HG03378 (cell line): Measurements from ENCODE around the gene ZNRF4.
"Not testable (repeated sequence)": the region's sequence is repeated elsewhere in the genome, so short reads cannot be mapped to it uniquely, and the experiment has no call there.

Experiments used
- ATAC-seq: cut with Tn5 transposase; IDR thresholded peaks from one replicate; pipeline ENCODE4 v1.9.1; 2021; ENCODE audit warnings: mild to moderate bottlenecking, moderate library complexity; ENCODE audit not compliant: unreplicated experiment

ZNRF4 gene

GRCh38 chr19:5470264-5470671 lies 15.1 kb downstream of the ZNRF4 start:
- ATAC-seq, result no peak

GRCh38 chr19:5472286-5472685 lies 17.1 kb downstream of the ZNRF4 start:
- no peak for ATAC-seq

GRCh38 chr19:5473646-5474045 lies 18.4 kb downstream of the ZNRF4 start:
- ATAC-seq, result no peak

DNA sequence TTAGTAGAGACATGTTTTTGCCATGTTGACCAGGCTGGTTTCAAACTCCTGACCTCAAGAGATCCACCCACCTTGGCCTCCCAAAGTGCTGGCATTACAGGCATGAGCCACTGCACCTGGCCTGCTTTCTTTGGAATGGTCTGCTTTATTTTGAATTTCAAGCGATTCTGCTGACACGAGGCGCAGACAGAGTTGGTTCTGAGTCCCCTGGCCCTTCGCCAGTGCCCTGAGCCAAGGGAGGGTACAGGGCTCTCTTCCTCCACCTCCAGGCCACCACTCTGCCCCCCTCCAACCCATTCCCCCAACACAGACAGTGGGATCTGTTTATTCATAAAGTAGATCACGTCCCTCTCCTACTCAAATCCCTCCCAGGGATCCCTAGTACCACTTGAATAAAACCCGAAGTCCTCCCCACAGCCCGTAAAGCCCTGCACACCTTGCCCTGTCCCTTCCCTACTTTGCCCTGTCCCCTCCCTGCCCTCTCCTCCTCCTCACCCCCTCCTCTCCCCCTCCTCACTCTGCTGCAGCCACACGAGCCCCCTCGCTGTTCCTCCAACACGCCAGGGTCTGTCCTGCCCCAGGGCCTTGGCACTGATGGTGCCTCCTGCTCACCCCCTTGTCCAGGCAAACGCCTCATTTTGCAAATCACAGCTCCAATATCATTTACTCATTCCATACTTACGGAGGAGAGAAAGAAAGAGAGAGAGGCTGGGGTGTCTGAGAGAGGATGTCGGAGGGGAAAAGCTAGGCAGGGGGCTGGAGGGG lies 22.4 kb downstream of the ZNRF4 start:
- ATAC-seq, result no peak

DNA sequence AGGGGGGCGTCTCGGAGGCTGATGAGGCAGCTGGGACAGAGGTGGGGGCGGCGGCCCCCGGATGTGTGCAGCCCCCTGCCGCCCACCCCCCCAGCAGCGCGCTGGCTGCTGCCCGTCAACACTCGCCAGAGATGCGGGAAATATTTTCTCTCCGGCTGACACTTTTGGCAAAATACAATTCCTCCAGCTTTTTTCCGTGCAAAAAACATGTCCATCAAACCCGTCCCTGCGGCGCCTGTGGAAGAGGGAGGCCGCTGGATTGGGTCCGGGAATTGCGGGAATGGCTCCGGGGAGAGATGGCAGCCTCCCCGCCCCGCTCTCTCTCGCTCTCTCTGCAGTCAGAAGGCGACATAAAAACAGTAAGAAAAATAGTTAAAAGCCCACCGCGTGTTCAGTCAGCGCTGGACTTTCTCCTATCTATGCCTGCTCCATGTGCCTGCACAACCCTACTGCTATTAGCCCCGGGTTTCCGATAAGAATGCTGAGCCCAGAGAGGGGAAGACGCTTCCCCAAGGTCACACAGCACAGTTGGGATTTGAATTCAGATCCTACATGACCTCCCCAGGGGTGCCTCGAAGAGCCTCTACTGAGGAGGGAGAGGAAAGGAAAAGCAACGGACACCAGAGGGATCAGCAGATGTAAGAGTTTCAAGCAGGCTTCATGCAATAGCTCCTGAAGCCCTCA lies 23.2 kb downstream of the ZNRF4 start:
- no peak for ATAC-seq

- ATAC-seq, result no peak
Measured at GRCh38 chr19:5478925-5479588, 23.8 kb downstream of the ZNRF4 start.

GRCh38 chr19:5479958-5480357 lies 24.7 kb downstream of the ZNRF4 start:
- no peak for ATAC-seq

DNA sequence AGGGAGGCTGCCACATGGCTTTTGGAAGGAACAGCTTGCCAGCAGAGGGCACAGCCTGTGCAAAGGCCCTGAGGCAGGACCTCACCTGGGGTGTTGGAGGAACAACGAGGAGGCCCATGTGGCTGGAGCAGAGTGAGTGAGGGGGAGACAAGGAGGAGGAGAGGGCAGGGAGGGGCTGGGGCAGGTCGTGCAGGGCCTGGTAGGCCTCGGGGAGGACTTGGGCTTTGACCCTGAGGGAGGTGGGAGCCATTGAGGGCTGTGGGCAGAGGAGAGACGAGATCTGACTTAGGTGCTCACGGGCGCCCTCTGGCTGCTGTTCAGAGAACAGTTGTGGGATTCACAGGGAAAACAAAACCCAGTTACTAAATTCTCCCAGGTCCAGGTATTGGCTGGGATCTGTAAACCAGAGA lies 25.2 kb downstream of the ZNRF4 start:
- ATAC-seq, result no peak

DNA sequence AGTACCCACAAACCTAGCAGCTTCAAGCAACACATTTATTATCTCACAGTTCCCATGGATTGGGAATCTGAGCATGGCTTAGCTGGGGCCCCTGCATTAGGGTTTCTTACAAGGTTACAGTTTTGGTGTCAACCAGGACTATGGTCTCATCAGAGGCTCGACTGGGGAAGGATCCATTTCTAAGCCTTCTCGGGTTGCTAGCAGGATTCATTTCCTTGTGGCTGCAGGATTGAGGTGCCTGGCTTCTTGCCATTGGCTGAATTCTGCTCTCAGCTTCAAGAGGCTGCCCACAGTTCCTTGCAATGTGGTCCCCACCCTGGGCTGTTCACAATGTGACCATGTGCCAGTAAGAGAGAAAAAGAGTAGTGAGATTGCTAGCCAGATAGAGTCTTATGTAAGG lies 26.7 kb downstream of the ZNRF4 start:
- ATAC-seq, result no peak

- no peak for ATAC-seq
Measured at GRCh38 chr19:5484398-5485285, 29.4 kb downstream of the ZNRF4 start.

DNA sequence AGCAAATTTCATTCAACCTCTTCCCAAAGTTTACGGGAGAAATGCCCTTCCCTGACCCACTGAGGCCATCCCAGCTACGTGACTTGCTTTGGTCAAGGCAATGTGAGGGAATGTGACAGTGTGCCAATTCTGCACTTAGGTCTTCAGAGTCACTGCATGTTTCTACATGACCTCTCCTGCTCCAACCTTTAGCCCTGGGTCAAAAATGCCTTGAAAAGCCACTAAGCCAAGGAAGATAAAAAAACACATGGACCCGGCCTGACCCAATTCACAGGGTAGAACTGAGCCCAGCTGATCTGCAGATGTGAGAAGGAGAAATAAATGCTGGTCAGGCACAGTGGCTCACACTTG lies 30.0 kb downstream of the ZNRF4 start:
- ATAC-seq, result no peak

DNA sequence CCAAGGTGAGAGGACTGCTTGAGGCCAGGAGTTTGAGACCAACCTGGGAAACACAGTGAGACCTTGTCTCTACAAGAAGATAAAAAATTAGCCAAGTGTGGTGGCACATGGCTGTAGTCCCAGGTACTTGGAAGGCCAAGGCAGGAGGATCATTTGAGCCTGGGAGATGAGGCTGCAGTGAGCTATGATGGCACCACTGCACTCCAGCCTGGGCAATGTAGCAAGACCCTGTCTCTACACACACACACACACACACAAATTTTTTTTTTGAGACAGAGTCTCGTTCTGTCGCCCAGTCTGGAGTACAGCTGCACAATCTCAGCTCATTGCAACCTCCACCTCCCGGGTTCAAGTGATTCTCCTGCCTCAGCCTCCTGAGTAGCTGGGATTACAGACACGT lies 30.4 kb downstream of the ZNRF4 start:
- not testable (repeated sequence) for ATAC-seq

DNA sequence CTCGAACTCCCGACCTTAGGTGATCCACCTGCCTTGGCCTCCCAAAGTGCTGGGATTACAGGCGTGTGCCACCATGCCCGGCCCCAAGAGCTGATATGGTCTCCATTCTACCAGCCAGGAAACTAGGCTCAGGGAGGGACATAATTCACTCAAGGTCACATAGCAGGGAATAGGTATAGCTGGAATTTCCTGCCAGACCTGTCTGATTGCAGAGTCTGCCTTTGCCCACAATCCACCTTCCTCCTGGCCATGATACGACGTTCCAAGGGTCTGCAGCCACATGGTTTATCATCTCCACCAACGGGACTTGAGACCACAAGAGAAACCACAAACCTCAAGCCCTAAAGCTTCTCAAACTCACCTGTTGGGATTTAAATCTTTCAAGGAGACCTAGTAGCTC lies 32.0 kb downstream of the ZNRF4 start:
- no peak for ATAC-seq

DNA sequence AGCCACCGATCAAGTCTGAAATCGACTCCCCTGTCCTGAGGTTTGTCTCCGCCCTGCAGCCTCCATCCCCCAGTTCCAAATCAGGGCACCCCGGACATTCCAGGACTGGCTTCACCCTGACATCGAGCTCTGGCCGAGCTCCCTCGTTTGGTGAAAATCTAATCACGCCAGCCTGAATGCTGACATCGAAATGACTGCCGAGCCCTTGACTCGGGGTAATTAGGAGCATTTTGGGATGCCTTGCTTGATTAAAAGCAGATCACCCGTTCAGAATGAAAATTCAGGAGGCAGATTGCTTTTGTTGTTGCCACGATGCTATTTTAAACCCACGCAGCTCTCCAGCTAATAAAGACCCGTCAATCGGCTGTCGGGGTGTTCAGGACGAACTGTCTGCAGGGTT lies 34.3 kb downstream of the ZNRF4 start:
- no peak for ATAC-seq

DNA sequence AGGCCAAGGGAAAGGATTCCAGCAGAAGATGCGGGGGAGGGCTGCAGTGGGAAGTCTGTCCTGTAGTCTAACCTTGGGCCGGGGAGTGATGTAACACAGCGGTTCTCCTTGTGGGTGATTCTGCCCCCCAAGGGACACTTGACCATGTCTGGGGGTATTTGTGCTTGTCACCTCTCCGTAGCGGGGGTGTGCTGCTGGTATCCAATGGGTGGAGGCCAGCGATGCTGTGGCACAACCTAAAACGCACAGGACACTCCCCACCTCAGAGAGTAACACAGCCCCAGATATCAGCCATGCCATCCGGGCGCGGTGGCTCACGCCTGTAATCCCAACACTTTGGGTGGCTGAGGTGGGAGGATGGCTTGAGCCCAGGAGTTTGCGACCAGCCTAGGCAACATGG lies 36.3 kb downstream of the ZNRF4 start:
- ATAC-seq, result no peak

DNA sequence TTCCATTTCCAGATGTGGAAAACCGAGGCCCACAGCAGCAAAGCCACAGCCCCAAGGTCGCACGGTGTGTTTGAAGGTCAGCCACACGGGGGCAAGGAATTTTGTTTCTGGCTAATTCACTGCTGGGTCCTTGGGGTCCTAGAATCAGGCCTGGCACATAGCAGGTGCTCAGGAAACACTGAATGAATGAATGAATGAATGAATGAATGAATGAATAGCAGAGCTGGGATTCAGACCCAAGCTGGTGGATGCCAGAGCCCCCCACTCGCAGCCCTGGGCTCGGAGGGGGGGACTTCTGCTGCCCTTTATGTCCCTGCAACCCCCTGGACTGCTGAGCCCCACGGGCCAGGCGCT lies 37.0 kb downstream of the ZNRF4 start:
- ATAC-seq, result no peak

- ATAC-seq, result no peak
Measured at GRCh38 chr19:5492635-5493409, 37.6 kb downstream of the ZNRF4 start.

- ATAC-seq, result no peak
Measured at GRCh38 chr19:5494773-5495172, 39.6 kb downstream of the ZNRF4 start.

DNA sequence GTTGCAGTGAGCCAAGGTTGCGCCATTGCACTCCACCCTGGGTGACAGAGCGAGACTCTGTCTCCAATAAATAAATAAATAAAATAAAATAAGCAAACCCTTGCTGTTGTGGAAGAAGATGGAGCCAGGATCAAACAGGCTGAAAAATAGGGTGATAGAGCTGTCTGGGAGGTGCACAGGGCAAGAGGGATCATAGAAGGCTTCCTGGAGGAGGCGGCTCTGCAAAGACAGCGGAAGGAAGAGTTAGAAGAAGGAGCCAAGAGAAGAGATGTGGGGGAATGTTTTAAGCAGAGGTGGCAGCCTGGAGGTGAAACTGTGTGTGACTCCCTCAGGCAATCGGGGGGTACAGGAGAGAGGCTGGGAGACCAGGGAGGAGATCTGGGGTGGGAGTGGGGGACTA lies 40.6 kb downstream of the ZNRF4 start:
- no peak for ATAC-seq

- no peak for ATAC-seq
Measured at GRCh38 chr19:5497297-5497696, 42.1 kb downstream of the ZNRF4 start.
